Fibroblast of peridontal ligament (primary cell): ENCODE measurements around the gene KDM7A.

Source experiments
- DNase-seq: peaks from one replicate; pipeline ENCODE4 v3.0.0-alpha.2; 2010; ENCODE audit errors: extremely low read depth

The KDM7A gene

GRCh38 chr7:140056431-140057142, 120.2 kb downstream of the KDM7A start:
- DNase-seq, result no peak

GRCh38 chr7:140055833-140056232, 121.0 kb downstream of the KDM7A start:
- no peak for DNase-seq

DNA sequence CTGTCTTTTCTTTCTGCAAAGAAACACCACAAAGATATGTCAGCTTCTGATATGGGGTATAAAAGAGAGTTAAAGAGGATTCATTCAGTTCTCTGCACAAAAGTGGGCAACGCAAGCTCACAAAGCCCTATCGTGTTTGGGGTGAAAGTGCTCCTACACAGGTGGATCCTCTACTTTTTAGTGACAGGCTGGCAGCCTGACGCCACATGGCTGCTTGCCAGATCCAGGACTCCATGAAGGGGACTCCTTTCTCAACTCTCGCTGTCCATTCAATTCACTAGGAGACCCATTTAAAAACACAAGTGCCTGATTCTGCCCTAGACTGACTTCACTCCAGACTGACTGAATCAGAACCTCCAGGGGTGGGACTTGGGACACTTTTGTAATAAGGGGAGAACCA, 122.0 kb downstream of the KDM7A start:
- no peak for DNase-seq

GRCh38 chr7:140053812-140054539, 122.8 kb downstream of the KDM7A start:
- no peak for DNase-seq

DNA sequence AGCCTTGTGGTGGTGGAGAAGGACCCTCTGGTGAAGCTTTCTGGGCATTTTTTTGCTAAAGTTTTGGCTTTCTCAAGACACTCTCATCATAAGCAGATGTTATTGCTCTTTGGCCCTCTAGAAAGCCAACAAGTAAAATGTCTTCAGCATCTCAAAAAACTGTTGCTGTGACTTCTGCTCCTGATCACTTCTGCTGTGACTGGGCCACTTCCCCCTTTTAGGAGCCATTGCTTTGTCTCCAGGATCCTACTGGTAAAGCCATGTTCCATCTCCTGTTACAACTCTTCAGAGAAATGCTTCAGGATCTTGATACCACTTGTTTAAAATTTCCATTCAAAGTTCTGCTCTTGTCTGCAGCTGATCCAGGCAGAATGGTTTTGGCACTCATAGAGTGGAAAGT, 125.0 kb downstream of the KDM7A start:
- no peak for DNase-seq

- no peak for DNase-seq
Observed at GRCh38 chr7:140050100-140050499, 126.7 kb downstream of the KDM7A start.

- DNase-seq, result no peak
Observed at GRCh38 chr7:140049339-140050024, 127.3 kb downstream of the KDM7A start.

DNA sequence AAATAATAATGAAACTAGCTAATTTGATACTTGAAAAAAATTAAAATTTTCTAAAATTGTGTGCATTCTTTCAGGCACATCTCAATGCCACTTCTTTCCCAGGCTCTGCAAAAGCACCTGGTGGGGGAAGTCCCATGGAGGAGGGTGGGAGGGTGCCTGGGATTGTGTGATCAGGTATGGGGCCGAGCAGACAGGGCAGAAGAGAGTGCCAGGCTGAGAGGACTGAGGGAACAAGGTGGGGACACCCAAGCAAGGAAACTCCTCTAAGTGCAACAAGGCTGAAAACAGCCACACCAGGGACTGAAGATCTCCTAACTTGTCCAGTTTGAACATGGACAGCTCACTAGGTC, 127.8 kb downstream of the KDM7A start:
- DNase-seq, result no peak

GRCh38 chr7:140048138-140048537, 128.6 kb downstream of the KDM7A start:
- DNase-seq, result no peak

DNA sequence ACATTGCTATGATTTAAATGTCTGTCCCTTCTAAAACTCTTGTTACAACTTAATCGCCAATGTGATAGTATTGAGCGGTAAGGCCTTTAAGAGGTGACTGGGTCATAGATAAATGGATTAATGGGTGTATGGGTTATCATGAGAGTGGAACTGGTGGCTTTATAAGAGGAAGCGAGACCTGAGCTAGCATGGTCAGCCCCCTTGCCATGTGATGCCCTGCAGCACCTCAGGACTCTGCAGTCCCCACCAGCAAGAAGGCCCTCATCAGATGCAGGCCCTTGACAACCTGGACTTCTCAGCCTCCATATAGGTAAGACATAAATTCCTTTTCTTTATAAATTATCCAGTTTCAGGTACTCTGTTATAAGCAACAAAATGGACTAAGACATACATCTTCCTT, 129.6 kb downstream of the KDM7A start:
- no peak for DNase-seq

- DNase-seq, result no peak
Observed at GRCh38 chr7:140045697-140046096, 131.1 kb downstream of the KDM7A start.

DNA sequence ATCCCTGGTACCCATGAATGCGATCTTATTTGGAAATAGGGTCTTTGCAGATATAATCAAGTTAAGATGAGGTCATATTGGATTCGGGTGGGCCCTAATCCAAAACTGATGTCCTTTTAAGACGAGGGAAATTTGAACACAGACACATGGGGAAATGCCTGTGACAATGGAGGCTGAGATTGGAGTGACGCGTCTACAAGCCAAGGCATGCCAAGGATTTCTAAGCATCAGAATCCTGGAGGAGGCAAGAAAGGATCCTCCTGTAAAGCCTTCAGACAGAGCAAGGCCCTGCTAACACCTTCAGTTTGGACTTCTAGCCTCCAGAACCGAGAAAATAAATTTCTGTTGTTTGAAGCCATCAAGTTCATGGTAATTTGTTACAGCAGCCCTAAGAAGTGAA, 132.5 kb downstream of the KDM7A start:
- DNase-seq, result no peak

DNA sequence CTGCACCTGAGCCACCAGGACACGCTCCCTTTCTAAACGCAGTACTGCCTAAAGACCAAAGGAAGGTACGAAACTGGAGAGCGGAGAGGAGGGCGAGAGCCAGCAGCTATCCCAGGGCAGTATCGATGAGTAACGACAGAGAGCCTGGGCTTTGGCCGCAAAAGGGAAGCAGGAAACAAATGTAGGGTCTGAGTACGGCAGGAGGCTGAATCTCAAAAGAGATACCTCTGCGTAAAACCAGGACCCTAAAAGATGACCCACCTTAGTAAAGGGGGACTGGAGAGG, 134.5 kb downstream of the KDM7A start:
- no peak for DNase-seq

DNA sequence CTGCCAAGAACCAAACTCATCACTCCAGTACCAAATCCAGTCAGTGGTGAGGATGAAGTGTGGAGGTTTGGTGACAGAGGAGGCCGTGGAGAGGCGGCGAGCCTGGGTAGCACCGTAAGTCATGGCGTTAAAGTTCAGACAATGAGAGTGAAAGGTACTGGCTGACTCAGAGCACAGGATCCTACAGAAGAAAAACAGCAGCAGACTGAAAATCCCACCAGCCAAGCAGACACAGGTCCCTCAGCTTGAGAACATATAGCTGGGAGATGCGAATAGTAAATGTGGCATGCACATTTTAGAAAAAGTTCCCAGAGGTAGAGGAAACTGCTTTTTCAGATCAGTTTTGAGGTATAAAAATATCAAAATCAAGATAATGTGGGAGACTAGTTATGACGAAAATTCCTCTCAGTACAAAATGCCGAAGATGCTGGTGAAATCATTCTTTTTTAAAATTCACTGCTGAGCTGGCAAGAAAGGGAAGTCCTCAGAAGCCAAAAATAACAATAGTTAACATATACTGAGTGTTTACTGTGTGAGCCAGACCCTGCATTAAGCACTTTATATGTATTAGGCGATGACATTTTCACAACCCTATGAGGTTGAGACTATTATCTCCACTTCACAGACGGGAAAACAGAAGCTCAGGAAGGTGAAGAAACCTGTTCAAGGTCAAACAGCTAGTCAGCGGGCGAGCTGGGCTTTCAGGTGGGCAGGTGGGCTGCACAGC, 135.0 kb downstream of the KDM7A start:
- no peak for DNase-seq

DNA sequence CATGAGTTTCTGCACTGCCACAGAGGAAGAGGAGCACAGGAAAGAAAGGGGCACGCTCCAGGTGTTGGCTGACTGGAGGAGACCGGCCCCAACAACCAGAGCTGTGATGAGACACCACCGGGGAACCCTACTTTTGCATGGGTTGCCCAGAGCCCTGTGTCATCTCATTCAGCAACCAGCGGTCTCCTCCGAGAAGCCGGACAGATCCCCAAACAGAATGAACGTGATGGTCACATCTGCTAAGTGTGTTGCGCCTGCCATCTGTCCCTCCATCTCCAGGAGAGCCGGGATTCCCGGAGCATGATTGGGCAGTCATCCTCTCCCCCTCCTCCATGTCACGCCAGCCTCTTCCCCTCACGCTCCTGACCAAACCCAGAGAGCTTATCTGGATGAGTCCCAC, 136.9 kb downstream of the KDM7A start:
- DNase-seq, result no peak

DNA sequence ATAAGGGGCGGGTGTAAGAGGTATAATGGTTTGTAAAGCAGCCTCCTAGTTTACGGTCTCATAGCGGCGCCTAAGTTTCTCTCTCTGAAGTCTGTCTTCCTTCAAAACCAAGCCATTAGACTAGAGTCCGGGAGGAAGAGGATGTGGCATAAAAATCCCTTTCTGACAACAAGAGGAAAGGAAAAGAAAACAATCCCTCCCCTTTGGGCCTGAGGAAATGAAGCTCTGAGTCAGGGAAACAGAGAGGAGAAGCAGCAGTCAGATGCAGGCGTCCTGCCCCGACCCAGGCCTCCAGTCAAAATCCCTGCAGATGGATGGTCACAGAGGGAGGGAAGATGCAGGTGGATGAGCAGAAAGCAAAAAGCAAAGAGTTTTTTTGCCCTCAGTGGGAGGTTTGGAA, 137.7 kb downstream of the KDM7A start:
- DNase-seq, result no peak

- peak; percentile 33 for DNase-seq
Observed at GRCh38 chr7:140036224-140036962, 140.4 kb downstream of the KDM7A start.

DNA sequence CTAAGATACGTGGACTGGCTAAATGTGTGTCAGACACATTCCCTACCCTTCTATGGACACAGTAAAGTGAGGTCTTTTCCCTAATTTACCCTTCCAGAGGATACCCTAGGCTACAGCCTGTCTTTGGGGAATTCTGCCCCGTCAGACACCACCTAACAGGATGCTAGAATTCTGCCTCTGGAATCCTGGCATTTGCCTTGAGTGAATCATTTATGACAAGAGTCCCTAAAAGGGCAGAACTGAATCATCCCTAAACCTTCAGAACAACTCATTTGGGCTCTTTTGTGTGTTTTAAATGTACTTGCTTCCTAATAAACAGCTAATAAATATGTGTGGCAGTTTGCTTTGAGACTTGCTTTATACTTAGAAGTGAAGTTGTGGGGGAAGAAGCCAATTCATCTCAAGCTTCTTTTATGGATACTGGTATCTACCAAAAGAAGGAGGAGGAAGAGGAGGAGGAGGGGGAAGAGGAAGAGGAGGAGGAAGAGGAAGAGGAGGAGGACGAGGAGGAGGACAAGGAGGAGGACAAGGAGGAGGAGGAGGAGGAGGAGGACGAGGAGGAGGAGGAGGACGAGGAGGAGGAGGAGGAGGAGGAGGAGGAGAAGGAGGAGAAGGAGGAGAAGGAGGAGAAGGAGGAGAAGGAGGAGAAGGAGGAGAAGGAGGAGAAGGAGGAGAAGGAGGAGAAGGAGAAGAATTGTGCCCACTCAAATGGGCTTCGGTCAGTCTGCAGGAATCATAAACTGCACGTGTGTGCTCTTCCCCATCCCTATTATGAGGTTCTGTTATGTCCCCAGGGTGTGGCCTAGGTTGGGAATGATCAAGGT, 141.2 kb downstream of the KDM7A start:
- DNase-seq, result peak; percentile 53
